ENCODE data around the gene ETDA.

The ETDA gene

GRCh38 chrX:135295238-135295943 lies 43.5 kb downstream of the ETDA start:
- H3K27ac ChIP-seq (ENCODE audit: low read depth, low read length): no peak overlapping the region
- no peaks in the 10 kb centered on the region for H3K36me3 ChIP-seq (ENCODE audit: control insufficient read depth, insufficient read depth, low read length)
- H3K4me3 ChIP-seq (ENCODE audit: low read length): peak overlapping the region; percentile 62
- no peaks in the 10 kb centered on the region for H3K4me1 ChIP-seq (ENCODE audit: control insufficient read depth, insufficient read depth, low read length)
- H3K9ac ChIP-seq (ENCODE audit: low read length): no peak overlapping the region
- peaks cover 2% of the 10 kb centered on the region for H3K27me3 ChIP-seq (ENCODE audit: control insufficient read depth, insufficient read depth, low read length)

- H3K4me3 ChIP-seq (ENCODE audit: low read length): peak overlapping the region; percentile 62
- H3K27me3 ChIP-seq (ENCODE audit: control insufficient read depth, insufficient read depth, low read length): peaks cover 2% of the 10 kb centered on the region
- H3K27ac ChIP-seq (ENCODE audit: low read depth, low read length): no peak overlapping the region
- H3K36me3 ChIP-seq (ENCODE audit: control insufficient read depth, insufficient read depth, low read length): no peaks in the 10 kb centered on the region
- no peak overlapping the region for H3K9ac ChIP-seq (ENCODE audit: low read length)
- no peaks in the 10 kb centered on the region for H3K4me1 ChIP-seq (ENCODE audit: control insufficient read depth, insufficient read depth, low read length)
Observed at GRCh38 chrX:135295944-135296305, 44.1 kb downstream of the ETDA start.

GRCh38 chrX:135302269-135302873 lies 50.5 kb downstream of the ETDA start:
- no peak overlapping the region for H3K4me3 ChIP-seq (ENCODE audit: low read length)
- no peaks in the 10 kb centered on the region for H3K36me3 ChIP-seq (ENCODE audit: control insufficient read depth, insufficient read depth, low read length)
- H3K27ac ChIP-seq (ENCODE audit: low read depth, low read length): no peak overlapping the region
- H3K4me1 ChIP-seq (ENCODE audit: control insufficient read depth, insufficient read depth, low read length): no peaks in the 10 kb centered on the region
- no peaks in the 10 kb centered on the region for H3K27me3 ChIP-seq (ENCODE audit: control insufficient read depth, insufficient read depth, low read length)
- H3K9ac ChIP-seq (ENCODE audit: low read length): no peak overlapping the region

Measured in rectal smooth muscle tissue (tissue), 1 donor.